ENCODE results near the gene CCNB1.
"Not testable (repeated sequence)": the region's sequence is repeated elsewhere in the genome, so short reads cannot be mapped to it uniquely, and the experiment has no call there.

CCNB1 gene

DNA sequence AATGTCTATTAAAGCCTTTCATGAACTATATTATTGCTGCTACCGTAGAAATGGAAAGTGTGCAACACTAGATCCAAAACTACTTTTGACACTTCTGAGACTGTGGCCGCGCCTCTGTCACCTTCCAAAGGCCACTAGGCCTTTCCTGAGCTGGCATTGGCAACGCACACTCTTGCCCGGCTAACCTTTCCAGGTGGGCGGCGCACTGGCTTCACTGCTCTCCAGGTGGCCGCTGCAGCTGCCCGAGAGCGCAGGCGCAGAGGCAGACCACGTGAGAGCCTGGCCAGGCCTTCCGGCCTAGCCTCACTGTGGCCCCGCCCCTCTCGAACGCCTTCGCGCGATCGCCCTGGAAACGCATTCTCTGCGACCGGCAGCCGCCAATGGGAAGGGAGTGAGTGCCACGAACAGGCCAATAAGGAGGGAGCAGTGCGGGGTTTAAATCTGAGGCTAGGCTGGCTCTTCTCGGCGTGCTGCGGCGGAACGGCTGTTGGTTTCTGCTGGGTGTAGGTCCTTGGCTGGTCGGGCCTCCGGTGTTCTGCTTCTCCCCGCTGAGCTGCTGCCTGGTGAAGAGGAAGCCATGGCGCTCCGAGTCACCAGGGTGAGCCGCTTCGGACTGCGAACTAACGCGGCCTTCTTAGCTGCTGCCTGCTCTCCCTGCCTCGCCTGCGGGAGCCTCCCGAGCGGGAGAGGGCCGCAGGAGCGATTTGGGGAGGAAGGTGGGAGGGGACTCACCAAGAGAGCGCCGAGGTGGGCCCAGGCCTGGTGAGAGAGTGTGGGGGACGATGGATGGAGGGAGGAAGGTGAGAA, at the start of gene CCNB1:
CCNB1 (plus strand) TSS at position 465 of the 807 bp plus-strand sequence; CDS start at position 578, 113 bp downstream.
- peak; percentile 93 to 94 for DNase-seq (ENCODE audit: low read depth in 2 of 2, low spot score in 1 of 2)

DNA sequence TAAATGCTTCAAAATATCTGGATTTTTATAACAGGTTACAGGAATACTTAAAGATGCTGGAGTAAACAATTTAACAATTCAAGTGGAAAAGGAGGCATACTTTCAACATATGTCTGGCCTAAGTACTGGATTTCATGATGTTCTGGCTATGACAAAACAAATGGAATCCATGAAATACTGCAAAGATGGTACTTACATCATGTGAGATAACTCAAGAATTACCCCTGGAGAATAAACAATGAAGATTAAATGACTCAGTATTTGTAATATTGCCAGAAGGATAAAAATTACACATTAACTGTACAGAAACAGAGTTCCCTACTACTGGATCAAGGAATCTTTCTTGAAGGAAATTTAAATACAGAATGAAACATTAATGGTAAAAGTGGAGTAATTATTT, 37.5 kb upstream of the CCNB1 start:
- no peak for DNase-seq (ENCODE audit: low read depth in 2 of 2, low spot score in 1 of 2)

DNA sequence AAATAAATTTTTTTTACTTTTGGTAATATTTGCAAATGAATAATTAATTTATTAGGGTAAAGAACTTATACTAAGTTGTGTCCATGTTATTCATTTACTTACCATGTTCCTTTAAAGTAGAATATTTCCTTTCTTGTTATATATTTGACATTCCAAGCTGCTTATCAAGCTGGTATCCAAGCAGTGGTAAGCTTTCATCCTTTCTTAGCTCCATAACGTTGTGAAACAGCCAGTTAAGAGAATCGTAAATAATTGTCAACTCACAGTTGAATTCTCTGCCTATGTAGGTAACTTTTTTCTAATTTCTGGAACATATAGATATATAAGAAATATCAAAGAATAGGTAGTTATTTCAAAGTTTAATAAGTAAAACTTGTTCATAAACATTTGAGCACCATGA, 36.7 kb upstream of the CCNB1 start:
- no peak for DNase-seq (ENCODE audit: low read depth in 2 of 2, low spot score in 1 of 2)

DNA sequence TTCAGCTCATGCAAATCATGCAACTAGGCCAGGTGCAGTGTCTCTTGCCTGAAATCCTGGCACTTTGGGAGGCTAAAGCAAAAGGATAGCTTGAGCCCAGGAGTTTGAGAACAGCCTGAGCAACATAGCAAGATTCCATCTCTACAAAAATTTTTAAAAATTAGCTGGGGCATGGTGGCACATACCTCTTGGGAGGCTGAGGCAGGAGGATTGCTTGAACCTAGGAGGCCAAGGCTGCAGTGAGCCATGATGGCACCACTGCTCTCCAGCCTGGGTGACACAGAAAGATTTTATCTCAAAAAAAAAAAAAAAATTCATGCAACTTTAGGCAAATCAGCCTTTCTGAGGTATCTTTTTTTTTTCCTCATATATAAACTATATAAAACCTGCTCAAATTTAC, 35.6 kb upstream of the CCNB1 start:
- DNase-seq (ENCODE audit: low read depth in 2 of 2, low spot score in 1 of 2), result no peak

DNA sequence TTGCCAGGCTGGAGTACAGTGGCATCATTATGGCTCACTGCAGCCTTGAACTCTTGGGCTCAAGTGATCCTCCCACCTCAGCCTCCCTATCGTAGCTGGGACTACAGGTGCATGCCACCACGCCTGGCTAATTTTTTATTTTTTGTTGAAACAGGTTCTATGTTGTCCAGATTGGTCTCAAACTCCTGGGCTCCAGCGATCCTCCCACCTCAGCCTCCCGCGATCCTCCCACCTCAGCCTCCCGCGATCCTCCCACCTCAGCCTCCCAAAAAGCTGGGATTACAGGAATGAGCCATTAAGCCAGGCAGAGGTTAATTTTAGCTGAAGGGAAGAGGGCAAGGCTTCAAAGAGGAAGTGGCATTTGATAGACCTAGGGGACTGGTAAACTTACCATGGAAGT, 32.8 kb upstream of the CCNB1 start:
- DNase-seq (ENCODE audit: low read depth in 2 of 2, low spot score in 1 of 2), result no peak

DNA sequence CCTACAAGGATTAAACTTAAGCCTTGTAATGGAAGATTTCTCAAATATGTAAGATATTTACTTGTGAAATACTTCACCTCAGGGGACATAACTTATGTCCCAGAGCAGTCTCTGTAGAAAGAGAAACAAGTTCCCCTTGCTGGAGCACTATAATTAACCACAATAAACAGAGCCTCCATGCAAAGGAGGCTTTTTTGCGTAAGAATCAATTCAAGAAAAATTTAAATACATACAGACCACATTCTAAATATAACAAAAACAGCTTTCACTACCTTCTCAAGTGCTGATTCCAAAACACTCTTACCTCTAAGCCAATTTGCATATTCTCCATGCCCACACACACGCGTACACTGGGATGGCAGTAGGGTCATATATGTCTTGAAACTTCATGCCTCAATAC, 30.7 kb upstream of the CCNB1 start:
- DNase-seq (ENCODE audit: low read depth in 2 of 2, low spot score in 1 of 2), result no peak

DNA sequence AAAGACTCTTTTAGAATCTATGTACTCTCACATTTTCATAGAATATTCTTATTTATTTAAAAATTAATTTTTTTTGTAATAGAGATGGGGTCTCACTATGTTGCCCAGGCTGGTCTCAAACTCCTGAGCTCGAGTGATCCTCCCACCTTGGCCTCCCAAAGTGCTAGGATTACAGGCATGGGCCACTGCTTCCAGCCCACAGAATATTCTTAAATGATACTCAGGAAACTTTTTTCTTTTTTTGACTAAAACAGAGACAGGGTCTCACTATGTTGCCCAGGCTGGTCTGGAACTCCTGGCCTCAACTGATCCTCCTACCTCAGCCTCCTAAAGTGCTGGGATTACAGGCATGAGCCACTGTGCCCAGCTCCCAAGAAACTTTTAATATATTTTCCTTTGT, 29.7 kb upstream of the CCNB1 start:
- DNase-seq (ENCODE audit: low read depth in 2 of 2, low spot score in 1 of 2), result not testable (repeated sequence)

DNA sequence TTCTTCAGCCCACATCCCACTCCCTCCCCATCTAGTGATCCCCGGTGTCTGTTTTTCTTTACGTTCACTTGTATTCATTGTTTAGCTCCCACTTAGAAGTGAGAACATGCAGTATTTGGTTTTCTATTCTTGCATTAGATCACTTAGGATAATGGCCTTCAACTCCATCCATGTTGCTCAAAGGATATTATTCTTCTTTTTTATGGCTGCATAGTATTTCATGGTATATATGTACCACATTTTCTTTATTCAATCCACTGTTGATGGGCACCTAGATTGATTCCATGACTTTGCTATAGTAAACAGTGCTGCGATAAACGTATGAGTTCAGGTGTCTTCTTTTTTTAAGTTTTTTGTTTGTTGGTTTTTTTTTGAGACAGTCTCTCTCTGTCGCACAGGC, 29.1 kb upstream of the CCNB1 start:
- no peak for DNase-seq (ENCODE audit: low read depth in 2 of 2, low spot score in 1 of 2)

DNA sequence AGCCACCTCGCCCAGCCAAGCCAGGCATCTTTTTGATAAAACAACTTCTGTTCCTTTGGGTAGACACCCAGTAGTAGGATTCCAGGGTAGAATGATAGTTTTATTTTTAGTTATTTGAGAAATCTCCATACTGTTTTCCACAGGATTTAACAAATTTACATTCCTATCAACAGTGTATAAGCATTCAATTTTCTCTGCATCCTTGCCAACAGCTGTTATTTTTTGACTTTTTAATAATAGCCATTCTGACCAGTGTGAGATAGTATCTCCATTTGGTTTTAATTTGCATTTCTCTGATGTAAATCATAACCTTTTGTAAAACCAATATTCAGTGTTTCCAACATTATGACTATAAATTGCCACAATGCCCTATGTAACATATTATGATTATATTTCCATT, 28.2 kb upstream of the CCNB1 start:
- no peak for DNase-seq (ENCODE audit: low read depth in 2 of 2, low spot score in 1 of 2)

DNA sequence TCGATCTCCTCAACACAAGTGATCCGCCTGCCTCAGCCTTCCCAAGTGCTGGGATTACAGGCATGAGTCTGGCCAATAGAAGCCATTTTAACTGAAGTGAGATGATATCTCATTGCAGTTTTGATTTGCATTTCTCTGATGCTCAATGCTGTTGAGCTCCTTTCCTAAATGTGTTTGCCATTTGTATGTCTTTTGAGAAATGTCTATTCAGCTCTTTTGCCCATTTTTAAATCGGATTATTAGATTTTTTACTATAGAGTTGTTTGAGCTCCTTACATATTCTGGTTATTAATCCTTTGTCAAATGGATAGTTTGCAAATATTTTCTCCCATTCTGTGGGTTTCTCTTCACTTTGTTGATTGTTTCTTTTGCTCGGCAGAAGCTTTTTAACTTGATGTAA, 26.7 kb upstream of the CCNB1 start:
- not testable (repeated sequence) for DNase-seq (ENCODE audit: low read depth in 2 of 2, low spot score in 1 of 2)

DNA sequence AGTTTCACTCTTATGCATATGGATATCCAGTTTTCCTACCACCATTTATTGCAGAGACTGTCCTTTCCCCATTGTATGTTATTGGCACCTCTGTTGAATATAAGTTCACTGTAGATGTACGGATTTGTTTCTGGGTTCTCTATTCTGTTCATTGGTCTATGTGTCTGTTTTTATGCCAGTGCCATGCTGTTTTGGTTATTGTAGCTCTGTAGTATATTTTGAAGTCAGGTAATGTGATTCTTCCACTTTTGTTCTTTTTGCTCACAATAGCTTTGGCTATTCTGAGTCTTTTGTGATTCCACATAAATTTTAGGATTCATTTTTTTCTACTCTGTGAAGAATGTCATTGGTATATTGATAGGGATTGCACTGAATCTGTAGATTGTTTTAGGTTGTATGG, 26.1 kb upstream of the CCNB1 start:
- DNase-seq (ENCODE audit: low read depth in 2 of 2, low spot score in 1 of 2), result no peak

DNA sequence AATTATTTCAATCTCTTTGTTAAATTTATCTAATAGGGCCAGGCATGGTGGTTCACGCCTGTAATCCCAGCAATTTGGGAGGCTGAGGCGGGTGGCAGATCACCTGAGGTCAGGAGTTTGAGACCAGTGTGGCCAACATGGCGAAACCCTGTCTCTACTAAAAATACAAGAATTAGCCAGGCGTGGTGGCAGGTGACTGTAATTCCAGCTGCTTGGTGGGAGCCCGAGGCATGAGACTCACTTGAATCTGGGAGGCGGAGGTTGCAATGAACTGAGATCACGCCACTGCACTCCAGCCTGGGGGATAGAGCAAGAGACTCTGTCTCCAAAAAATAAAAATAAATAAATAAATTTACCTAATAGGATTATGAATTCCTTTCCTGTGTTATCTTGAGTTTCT, 18.4 kb upstream of the CCNB1 start:
- not testable (repeated sequence) for DNase-seq (ENCODE audit: low read depth in 2 of 2, low spot score in 1 of 2)

DNA sequence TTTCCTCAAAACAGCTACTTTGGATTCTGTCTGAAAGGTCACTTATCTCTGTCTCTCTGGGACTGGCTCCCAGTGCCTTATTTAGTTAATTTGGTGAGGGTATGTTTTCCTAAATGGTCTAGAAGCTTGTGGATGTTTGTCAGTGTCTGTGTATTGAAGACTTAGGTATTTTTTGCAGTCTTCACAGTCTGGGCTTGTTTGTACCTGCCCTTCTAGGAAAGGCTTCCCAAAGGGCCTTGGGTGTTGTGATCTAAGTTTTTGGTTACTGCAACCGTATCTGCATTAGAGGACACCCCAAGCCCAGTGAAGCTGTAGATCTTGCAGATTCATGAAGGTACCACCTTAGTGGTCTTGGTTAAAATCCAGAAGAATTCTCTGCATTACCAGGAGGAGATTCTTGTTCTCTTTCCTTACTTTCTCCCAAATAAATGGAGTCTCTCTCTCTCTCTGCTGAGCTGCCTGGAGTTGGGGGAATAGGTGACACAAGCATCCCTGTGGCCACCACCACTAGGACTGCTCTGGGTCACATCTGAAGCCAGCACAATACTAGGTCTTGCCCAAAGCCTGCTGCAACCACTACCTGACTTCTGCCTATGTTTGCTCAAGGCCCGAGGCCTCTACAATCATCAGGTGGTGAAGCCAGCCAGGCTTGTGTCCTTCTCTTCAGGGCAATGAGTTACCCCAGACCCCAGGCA, 17.8 kb upstream of the CCNB1 start:
- DNase-seq (ENCODE audit: low read depth in 2 of 2, low spot score in 1 of 2), result no peak

DNA sequence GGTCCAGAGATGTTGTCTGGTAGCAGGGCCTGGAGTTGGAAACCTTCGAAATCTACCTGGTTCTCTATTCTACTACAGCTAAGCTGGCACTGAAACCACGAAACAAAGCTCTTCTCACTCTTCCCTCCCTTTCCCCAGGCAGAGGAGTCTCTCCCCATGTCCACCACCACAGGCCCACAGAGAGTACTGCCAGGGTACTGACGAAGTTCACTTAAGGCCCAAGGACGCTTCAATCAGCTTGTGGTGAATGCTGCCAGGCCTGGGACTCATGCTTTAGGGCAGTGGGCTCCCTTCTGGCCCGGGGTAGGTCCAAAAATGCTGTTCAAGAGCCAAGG, 17.3 kb upstream of the CCNB1 start:
- DNase-seq (ENCODE audit: low read depth in 2 of 2, low spot score in 1 of 2), result no peak

DNA sequence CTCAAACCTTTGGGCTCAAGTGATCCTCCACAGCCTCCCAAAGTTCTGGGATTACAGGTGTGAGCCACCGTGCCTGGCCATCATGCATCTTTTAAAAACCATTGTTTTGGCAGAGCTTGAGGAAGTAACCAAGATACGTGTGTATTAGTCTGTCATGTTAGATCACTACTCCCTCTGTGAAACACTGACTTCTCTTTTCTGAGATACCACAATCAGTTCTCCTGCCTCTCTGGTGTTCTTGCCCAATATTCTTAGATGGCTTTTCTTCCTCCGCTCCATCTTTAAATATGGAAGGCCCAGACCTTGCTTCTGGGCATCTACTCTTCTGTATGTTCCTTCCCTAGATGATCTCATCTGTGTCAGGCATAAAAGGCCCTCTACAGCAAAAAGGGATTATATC, 14.2 kb upstream of the CCNB1 start:
- no peak for DNase-seq (ENCODE audit: low read depth in 2 of 2, low spot score in 1 of 2)

DNA sequence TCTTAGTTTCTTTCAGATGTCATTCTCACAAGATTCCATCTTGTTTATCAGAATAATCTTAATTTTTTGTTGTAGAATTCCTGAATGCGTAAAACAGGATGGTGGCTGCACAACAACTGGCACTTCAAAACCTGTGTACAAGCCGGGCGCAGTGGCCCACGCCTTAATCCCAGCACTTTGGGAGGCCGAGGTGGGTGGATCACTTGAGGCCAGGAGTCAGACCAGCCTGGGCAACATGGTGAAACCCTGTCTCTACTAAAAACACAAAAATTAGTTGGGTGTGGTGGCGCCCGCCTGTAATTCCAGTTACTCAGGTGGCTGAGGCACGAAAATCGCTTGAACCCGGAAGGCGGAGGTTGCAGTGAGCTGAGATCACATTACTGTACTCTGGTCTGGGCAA, 10.5 kb upstream of the CCNB1 start:
- no peak for DNase-seq (ENCODE audit: low read depth in 2 of 2, low spot score in 1 of 2)

DNA sequence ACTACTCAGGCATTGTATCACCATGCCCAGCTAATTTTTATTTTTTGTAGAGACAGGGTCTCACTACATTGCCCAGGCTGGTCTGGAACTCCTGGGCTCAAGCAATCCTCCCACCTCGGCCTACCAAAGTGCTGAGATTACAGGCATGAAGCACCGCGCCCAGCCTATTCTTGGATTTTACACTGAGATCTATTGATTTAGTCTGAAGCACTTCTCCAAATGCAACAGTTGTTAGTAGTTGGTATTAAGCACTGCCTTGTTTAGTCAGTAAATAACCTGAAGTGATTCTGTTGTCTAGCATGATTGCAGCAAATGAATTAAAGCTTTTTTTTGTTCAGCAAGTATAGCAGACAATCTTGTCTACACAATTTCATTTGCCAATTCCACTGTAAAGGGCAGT, 8.9 kb upstream of the CCNB1 start:
- DNase-seq (ENCODE audit: low read depth in 2 of 2, low spot score in 1 of 2), result no peak

DNA sequence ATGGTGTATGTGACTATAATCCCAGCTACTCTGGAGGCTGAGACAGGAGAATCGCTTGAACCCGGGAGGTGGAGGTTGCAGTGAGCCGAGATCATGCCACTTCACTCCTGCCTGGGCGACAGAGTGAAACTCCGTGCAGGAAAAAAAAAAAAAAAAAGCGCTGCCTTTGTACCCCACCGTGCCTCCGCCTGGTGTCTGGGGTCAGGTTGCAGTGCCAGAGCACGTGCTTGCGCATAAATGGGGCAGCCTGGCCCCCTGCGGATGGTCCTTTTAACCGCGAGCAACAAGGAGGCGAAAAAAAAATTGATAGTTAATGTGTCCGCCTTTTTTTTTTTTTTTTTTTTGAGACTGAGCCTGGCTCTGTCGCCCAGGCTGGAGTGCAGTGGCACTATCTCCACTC, 6.3 kb upstream of the CCNB1 start:
- DNase-seq (ENCODE audit: low read depth in 2 of 2, low spot score in 1 of 2), result no peak

DNA sequence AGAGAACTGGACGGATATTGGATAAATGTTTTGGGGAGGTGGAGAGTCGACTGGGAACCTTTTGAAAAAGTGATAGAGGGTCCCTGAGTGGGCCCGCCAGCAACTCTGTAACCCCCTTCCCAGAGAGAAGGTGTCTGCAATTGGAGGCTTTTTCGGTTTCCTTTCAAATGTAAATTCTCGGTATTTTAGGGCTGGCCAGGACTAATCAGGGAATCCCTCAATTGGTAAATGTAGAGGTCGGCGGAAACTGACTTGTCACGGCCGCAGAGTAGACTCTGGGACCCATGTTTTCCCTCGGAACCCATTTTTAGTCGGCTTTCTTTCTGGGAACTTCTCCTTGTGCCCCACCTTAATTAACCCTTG, 524 bp downstream of the CCNB1 start:
- DNase-seq (ENCODE audit: low read depth in 2 of 2, low spot score in 1 of 2), result no peak

DNA sequence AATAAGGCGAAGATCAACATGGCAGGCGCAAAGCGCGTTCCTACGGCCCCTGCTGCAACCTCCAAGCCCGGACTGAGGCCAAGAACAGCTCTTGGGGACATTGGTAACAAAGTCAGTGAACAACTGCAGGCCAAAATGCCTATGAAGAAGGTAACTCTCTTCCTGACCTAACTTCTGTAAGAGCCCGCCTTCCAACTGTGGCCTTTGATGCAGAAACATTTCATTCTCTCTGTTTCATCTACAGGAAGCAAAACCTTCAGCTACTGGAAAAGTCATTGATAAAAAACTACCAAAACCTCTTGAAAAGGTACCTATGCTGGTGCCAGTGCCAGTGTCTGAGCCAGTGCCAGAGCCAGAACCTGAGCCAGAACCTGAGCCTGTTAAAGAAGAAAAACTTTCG, 979 bp downstream of the CCNB1 start:
- DNase-seq (ENCODE audit: low read depth in 2 of 2, low spot score in 1 of 2), result no peak

DNA sequence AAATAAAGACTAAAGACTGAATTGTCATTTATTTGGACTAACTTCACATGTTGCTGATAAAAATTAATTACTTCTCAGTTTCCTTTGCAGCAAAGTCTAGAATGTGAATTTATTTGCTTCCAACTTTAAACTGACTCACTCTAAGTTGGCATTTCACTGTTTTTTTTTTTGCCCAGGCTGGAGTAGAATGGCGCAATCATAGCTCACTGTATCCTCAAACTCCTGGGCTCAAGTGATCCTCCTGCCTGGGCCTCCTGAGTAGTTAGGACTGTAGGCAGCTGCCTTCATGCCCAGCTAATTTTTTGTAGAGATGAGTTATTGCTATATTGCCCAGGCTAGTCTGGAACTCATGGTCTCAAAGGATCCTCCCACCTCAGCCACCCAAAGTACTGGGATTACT, 3.5 kb downstream of the CCNB1 start:
- no peak for DNase-seq (ENCODE audit: low read depth in 2 of 2, low spot score in 1 of 2)

DNA sequence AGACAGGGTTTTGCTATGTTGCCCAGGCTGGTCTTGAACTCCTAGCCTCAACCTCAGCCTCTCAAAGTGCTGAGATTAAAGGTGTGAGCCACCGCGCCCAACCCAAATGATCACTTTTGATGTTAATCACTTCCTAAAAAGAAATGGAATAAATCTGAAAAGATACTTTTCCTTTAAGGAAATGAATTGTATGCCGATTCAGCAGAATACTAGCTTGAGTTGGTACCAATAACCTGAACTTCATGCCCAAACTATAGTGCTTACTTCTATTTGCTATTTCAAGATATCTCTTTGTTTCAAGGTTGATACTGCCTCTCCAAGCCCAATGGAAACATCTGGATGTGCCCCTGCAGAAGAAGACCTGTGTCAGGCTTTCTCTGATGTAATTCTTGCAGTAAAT, 4.0 kb downstream of the CCNB1 start:
- DNase-seq (ENCODE audit: low read depth in 2 of 2, low spot score in 1 of 2), result no peak

DNA sequence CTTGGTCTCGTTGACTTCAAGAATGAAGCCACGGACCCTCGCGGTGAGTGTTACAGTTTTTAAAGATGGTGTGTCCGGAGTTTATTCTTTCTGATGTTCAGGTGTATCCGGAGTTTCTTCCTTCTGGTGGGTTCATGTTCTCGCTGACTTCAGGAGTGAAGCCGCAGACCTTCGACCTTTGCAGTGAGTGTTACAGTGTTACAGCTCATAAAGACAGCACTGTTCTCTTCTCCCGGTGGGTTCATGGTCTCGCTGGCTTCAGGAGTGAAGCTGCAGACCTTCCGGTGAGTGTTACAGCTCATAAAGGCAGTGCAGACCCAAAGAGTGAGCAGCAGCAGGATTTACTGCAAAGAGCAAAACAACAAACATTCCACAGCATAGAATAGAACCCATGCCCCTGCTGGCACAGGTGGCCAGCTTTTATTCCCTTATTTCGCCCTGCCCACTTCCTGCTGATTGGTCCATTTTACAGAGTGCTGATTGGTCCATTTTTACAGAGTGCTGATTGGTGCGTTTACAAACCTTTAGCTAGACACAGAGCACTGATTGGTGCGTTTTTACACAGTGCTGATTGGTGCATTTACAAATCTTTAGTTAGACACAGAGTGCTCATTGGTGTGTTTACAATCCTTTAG, 14.8 kb downstream of the CCNB1 start:
- not testable (repeated sequence) for DNase-seq (ENCODE audit: low read depth in 2 of 2, low spot score in 1 of 2)
